CD4-positive, alpha-beta T cell (primary cell): ENCODE data around the gene CHRFAM7A. TPM values are rescaled to one million over a fixed set of nuclear protein-coding genes. Genes with fewer than 3 reads are reported as not detected.
"Not testable (repeated sequence)": the region's sequence is repeated elsewhere in the genome, so short reads cannot be mapped to it uniquely, and the experiment has no call there.

Source experiments
- ATAC-seq: fragments of 200-7000 bp; cut with Tn5 transposase; one replicate; pipeline ENCODE4 v1.10.0; 2022; ENCODE audit warnings: mild to moderate bottlenecking; ENCODE audit not compliant: poor library complexity
- CTCF ChIA-PET: fragments of 350-600 bp; sonication (Branson Sonifier 250); formaldehyde crosslinking; loops from one replicate; lab custom pipeline; 2021; ENCODE audit warnings: antibody characterized with exemption, inconsistent platforms; lab: Charles Lee
- POLR2A ChIA-PET: fragments of 350-600 bp; sonication (Branson Sonifier 250); formaldehyde crosslinking; loops from one replicate; lab custom pipeline; 2021; ENCODE audit warnings: antibody characterized with exemption, inconsistent platforms; lab: Charles Lee
- DNase-seq, 14 experiments: peaks; one replicate each; pipeline ENCODE4 v3.0.0-alpha.2; 2013 to 2020; ENCODE audit warnings: mixed read lengths in 2 of 14
- H3K27ac ChIP-seq, 2 donors: one replicate each; pipeline versions ENCODE4 v1.5.1 to v1.7.0; 2013; ENCODE audit warnings: low read length in 2 of 2, low read depth in 1 of 2, mild to moderate bottlenecking in 1 of 2
- H3K27me3 ChIP-seq, 2 experiments: 1 replicate in 1 of 2; 2 replicates in 1 of 2; pipeline versions ENCODE4 v1.6.1 to v1.7.0; 2013; ENCODE audit warnings: low read length in 2 of 2, control low read depth in 1 of 2, mild to moderate bottlenecking in 1 of 2, moderate library complexity in 1 of 2; ENCODE audit not compliant: insufficient read depth in 2 of 2, control insufficient read depth in 1 of 2
- H3K36me3 ChIP-seq: one replicate; pipeline ENCODE4 v1.6.1; 2013; ENCODE audit warnings: low read length, control low read depth; ENCODE audit not compliant: insufficient read depth
- H3K4me1 ChIP-seq: one replicate; pipeline ENCODE4 v1.6.1; 2013; ENCODE audit warnings: low read length, control low read depth; ENCODE audit not compliant: insufficient read depth
- H3K4me3 ChIP-seq: one replicate; pipeline ENCODE4 v1.5.1; 2013; ENCODE audit warnings: mild to moderate bottlenecking, low read length, moderate library complexity
- H3K9me3 ChIP-seq, 2 experiments: 1 replicate in 1 of 2; 2 replicates in 1 of 2; pipeline versions ENCODE4 v1.6.1 to v1.7.0; 2013; ENCODE audit warnings: low read length in 2 of 2, mild to moderate bottlenecking in 2 of 2, control low read depth in 1 of 2, moderate library complexity in 1 of 2; ENCODE audit not compliant: control insufficient read depth in 1 of 2, insufficient read depth in 1 of 2
- H3K27ac Mint-ChIP-seq: one replicate; pipeline ENCODE4 v1.8.0; 2020; ENCODE audit warnings: mixed read lengths
- H3K27me3 Mint-ChIP-seq: one replicate; pipeline ENCODE4 v1.8.0; 2021; ENCODE audit warnings: mixed read lengths
- H3K36me3 Mint-ChIP-seq: one replicate; pipeline ENCODE4 v1.8.0; 2021; ENCODE audit warnings: low read depth, mixed read lengths
- H3K4me1 Mint-ChIP-seq: one replicate; pipeline ENCODE4 v1.8.0; 2021; ENCODE audit warnings: low read depth, mixed read lengths
- H3K4me3 Mint-ChIP-seq: one replicate; pipeline ENCODE4 v1.8.0; 2020; ENCODE audit warnings: mild to moderate bottlenecking, mixed read lengths
- H3K9me3 Mint-ChIP-seq: one replicate; pipeline ENCODE4 v1.8.0; 2020; ENCODE audit warnings: mixed read lengths
- intact Hi-C, 2 experiments: fragments of 100-400 bp; cut with DNase I in 1 of 2; cut with micrococcal nuclease in 1 of 2; formaldehyde crosslinking; loops; one replicate each; pipeline versions ENCODE4 v1.15.1 to v1.9.0; 2023 to 2025; cut with DNase I, micrococcal nuclease
- polyA plus RNA-seq, 2 donors: library from polyadenylated mRNA; unstranded; fragments of 120-200 nt; gene quantifications; one replicate each; pipeline ENCODE4 v1.2.1, GENCODE V29; 2013
- total RNA-seq, 174 experiments: library from RNA in 2 of 174; stranded (reverse) in 2 of 174; gene quantifications; one replicate each; pipeline ENCODE4 v1.2.3 and lab custom pipeline; 2021 to 2026

The CHRFAM7A gene
- total RNA-seq = under 1 TPM in 1 of 2 experiments, not detected in 1; 0.50 TPM
- polyA plus RNA-seq (2013, experiment 1 of 2) = 0.81 TPM
- 0.49 TPM for polyA plus RNA-seq (2013, experiment 2 of 2)
- 0 to 0.16 (median 0) reads per million in 172 experiments for total RNA-seq (lab: John Stamatoyannopoulos, UW)

- H3K4me1 Mint-ChIP-seq, H3K27me3 Mint-ChIP-seq, H3K4me3 ChIP-seq, H3K36me3 Mint-ChIP-seq, H3K27ac ChIP-seq, H3K27ac Mint-ChIP-seq, H3K9me3 ChIP-seq, H3K9me3 Mint-ChIP-seq, DNase-seq, H3K4me3 Mint-ChIP-seq, H3K36me3 ChIP-seq, CTCF ChIA-PET, H3K27me3 ChIP-seq, POLR2A ChIA-PET, intact Hi-C loops, H3K4me1 ChIP-seq: not testable (repeated sequence)
- peak; percentile 32 for ATAC-seq
Measured at GRCh38 chr15:30392766-30393663, at the start of gene CHRFAM7A. Gene CHRFAM7A (minus strand): TSS chr15:30393540. CDS start chr15:30383351, 10,189 bp downstream.

DNA sequence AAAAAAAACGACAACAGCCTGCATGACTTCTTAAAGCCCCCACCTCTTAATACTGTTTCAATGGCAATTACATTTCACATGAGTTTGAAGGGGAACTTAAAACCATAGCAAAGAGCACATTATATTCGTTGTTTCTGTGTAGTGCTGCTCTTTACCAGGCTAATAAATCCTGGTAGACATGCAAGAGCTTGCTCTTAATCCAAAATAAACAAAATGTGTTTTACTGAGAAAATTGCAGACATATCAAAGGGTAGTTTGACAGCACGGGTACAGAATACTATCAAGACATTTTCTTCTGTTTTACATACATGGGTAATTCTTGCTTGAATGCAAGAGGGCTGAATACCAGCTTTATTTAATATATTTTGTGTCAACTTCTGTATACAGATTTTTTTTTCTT, 45.0 kb upstream of the CHRFAM7A start:
- H3K36me3 ChIP-seq, H3K4me3 Mint-ChIP-seq, H3K9me3 ChIP-seq, H3K36me3 Mint-ChIP-seq, H3K4me1 ChIP-seq, H3K9me3 Mint-ChIP-seq, POLR2A ChIA-PET, H3K4me3 ChIP-seq, H3K27ac ChIP-seq, CTCF ChIA-PET, ATAC-seq, intact Hi-C loops, H3K4me1 Mint-ChIP-seq, H3K27me3 ChIP-seq, H3K27ac Mint-ChIP-seq, H3K27me3 Mint-ChIP-seq, DNase-seq: not testable (repeated sequence)

DNA sequence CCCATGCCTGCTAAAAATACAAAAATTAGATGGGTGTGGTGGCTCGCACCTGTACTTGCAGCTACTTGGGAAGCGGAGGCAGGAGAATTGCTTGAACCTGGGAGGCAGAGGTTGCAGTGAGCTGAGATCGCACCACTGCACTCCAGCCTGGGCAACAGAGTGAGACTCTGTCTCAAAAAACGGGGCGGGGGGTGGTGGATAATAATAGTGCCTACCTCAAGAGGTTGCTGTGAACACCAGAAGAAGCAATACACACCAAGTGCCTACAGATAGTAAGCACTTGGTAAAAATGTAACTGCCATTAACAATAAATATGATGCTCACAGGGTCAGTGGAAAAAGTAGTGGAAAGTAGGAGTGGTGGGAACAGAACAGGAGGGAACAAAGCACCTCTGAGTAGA, 42.5 kb upstream of the CHRFAM7A start:
- H3K36me3 Mint-ChIP-seq, POLR2A ChIA-PET, H3K4me3 Mint-ChIP-seq, ATAC-seq, DNase-seq, intact Hi-C loops, H3K4me1 Mint-ChIP-seq, H3K9me3 ChIP-seq, CTCF ChIA-PET, H3K9me3 Mint-ChIP-seq, H3K36me3 ChIP-seq, H3K27me3 Mint-ChIP-seq, H3K27ac ChIP-seq, H3K4me3 ChIP-seq, H3K27ac Mint-ChIP-seq, H3K27me3 ChIP-seq, H3K4me1 ChIP-seq: not testable (repeated sequence)

- H3K36me3 ChIP-seq, POLR2A ChIA-PET, H3K4me3 ChIP-seq, H3K27me3 ChIP-seq, H3K27ac Mint-ChIP-seq, H3K4me1 ChIP-seq, CTCF ChIA-PET, ATAC-seq, H3K36me3 Mint-ChIP-seq, H3K9me3 ChIP-seq, H3K9me3 Mint-ChIP-seq, H3K4me3 Mint-ChIP-seq, H3K27me3 Mint-ChIP-seq, DNase-seq, H3K4me1 Mint-ChIP-seq, H3K27ac ChIP-seq, intact Hi-C loops: not testable (repeated sequence)
Measured at GRCh38 chr15:30420723-30421122, 27.4 kb upstream of the CHRFAM7A start.

DNA sequence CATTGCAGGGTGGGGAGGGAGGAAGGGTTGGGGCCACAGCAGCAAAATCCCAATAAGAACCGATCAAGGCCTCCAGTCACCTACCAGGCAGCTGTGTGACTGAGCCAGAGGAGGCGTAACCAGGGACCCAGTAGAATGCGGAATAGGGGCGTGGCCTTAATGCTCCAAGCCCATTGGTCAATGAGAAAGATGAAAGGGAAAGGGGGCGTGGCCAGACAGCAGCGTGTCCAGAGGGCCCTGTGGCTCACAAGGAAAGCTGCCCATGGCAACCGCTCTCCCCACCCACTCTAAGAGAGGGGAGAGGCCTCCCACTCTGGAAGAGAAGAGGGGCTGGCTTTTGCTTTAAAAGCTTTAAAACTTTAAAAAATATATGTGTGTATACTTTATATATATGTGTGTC, 20.8 kb upstream of the CHRFAM7A start, which contains the start of gene GOLGA8R:
GOLGA8R (minus strand) TSS at position 101 of the 400 bp plus-strand sequence; CDS start at position 3, 98 bp downstream.
- H3K27me3 ChIP-seq, H3K4me1 ChIP-seq, H3K27ac Mint-ChIP-seq, ATAC-seq, CTCF ChIA-PET, H3K4me1 Mint-ChIP-seq, H3K36me3 ChIP-seq, H3K27me3 Mint-ChIP-seq, H3K9me3 ChIP-seq, POLR2A ChIA-PET, H3K36me3 Mint-ChIP-seq, H3K4me3 Mint-ChIP-seq, H3K27ac ChIP-seq, intact Hi-C loops, H3K4me3 ChIP-seq, H3K9me3 Mint-ChIP-seq, DNase-seq: not testable (repeated sequence)

DNA sequence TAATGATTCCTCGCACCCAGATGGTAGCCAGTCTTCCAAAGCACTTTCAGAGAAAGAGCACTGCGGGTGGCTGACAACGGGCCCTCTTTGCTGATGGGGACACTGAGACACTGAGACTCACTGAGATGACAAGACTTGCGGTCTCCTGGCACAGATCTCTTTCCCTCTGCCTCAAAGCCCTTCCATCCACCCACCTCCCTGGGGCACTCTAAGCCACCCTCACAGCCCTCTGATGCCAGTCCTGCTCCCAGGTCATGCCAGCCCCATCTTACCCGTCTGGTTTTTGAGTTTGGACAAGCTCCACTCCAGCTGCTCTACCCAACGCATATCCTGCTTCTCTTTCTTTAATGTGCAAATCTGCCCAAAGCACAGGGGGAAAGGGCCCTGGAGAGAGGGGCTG, 14.3 kb upstream of the CHRFAM7A start:
- ATAC-seq, H3K27ac ChIP-seq, H3K4me1 Mint-ChIP-seq, H3K27me3 ChIP-seq, intact Hi-C loops, H3K4me1 ChIP-seq, H3K4me3 Mint-ChIP-seq, H3K36me3 ChIP-seq, H3K27ac Mint-ChIP-seq, H3K36me3 Mint-ChIP-seq, H3K9me3 Mint-ChIP-seq, CTCF ChIA-PET, H3K4me3 ChIP-seq, DNase-seq, POLR2A ChIA-PET, H3K9me3 ChIP-seq, H3K27me3 Mint-ChIP-seq: not testable (repeated sequence)
